ENCODE data around the gene LSAMP.
A peak's percentile ranks its signal among the peaks of the same experiment; 100 is the strongest.

Gene LSAMP

GRCh38 chr3:116045314-116045713, 400.0 kb downstream of the LSAMP start:
- H4K20me1 ChIP-seq (ENCODE audit: insufficient read depth, low read length) = no peaks in the 10 kb centered on the region
- H3K27ac ChIP-seq (ENCODE audit: low read length) = no peak overlapping the region
- peaks cover 4% of the 10 kb centered on the region; the same call in 1 of the 2 replicates for H3K4me1 ChIP-seq (ENCODE audit: low read length)
- H2AFZ ChIP-seq (ENCODE audit: low read depth, low read length) = no peak overlapping the region
- no peaks in the 10 kb centered on the region for H3K9me3 ChIP-seq (ENCODE audit: insufficient read depth, low read length)
- no peaks in the 10 kb centered on the region for H3K36me3 ChIP-seq (replicated peaks; ENCODE audit: low read depth, low read length)
- no peaks in the 10 kb centered on the region for H3K27me3 ChIP-seq (ENCODE audit: low read depth, low read length)
- H3K79me2 ChIP-seq (ENCODE audit: low read length) = no peaks in the 10 kb centered on the region
- no peak overlapping the region for H3K4me3 ChIP-seq (ENCODE audit: low read length)
- TF ChIP-seq, protein P1, sequence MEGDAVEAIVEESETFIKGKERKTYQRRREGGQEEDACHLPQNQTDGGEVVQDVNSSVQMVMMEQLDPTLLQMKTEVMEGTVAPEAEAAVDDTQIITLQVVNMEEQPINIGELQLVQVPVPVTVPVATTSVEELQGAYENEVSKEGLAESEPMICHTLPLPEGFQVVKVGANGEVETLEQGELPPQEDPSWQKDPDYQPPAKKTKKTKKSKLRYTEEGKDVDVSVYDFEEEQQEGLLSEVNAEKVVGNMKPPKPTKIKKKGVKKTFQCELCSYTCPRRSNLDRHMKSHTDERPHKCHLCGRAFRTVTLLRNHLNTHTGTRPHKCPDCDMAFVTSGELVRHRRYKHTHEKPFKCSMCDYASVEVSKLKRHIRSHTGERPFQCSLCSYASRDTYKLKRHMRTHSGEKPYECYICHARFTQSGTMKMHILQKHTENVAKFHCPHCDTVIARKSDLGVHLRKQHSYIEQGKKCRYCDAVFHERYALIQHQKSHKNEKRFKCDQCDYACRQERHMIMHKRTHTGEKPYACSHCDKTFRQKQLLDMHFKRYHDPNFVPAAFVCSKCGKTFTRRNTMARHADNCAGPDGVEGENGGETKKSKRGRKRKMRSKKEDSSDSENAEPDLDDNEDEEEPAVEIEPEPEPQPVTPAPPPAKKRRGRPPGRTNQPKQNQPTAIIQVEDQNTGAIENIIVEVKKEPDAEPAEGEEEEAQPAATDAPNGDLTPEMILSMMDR (IDR thresholded peaks at IDR 0.05; ENCODE audit: low read depth, low read length) = no peak
- TF ChIP-seq EZH2phosphoT487 (IDR thresholded peaks at IDR 0.05; ENCODE audit: low read depth) = no peak
- no peak overlapping the region for H3K9ac ChIP-seq (ENCODE audit: low read length)
- no peak overlapping the region for H3K4me2 ChIP-seq (ENCODE audit: low read length)

DNA sequence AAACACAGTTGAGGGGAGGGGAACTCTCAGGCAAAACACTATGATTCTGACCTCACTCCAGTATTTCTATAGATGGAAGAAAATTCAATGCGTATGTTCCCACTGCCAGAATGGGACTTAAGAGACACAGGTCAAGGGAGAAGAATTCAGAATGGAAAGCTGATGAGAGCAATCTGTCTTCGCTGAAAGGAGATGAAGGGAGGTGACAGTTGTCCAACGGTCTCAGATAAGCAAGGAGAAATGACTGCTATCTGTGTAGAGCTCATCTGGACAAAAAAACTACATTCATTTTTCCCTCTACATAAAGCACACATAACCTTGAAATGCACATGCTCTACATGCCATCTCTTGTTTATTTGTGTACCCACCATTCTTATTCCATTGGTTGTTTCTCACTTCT, 405.1 kb downstream of the LSAMP start:
- no peaks in the 10 kb centered on the region for H3K36me3 ChIP-seq (replicated peaks; ENCODE audit: low read depth, low read length)
- no peak overlapping the region for H2AFZ ChIP-seq (ENCODE audit: low read depth, low read length)
- no peaks in the 10 kb centered on the region for H4K20me1 ChIP-seq (ENCODE audit: insufficient read depth, low read length)
- H3K4me3 ChIP-seq (ENCODE audit: low read length) = no peak overlapping the region
- 0 out of 2 replicates have a peak, but pooled peaks cover 2% of the 10 kb centered on the region for H3K27me3 ChIP-seq (ENCODE audit: low read depth, low read length)
- peaks cover 51% of the 10 kb centered on the region for H3K4me1 ChIP-seq (ENCODE audit: low read length)
- no peaks in the 10 kb centered on the region for H3K79me2 ChIP-seq (ENCODE audit: low read length)
- no peak for TF ChIP-seq EZH2phosphoT487 (IDR thresholded peaks at IDR 0.05; ENCODE audit: low read depth)
- TF ChIP-seq, protein P1 (IDR thresholded peaks at IDR 0.05; ENCODE audit: low read depth, low read length) = no peak
- H3K27ac ChIP-seq (ENCODE audit: low read length) = no peak overlapping the region
- no peaks in the 10 kb centered on the region for H3K9me3 ChIP-seq (ENCODE audit: insufficient read depth, low read length)
- H3K9ac ChIP-seq (ENCODE audit: low read length) = no peak overlapping the region
- H3K4me2 ChIP-seq (ENCODE audit: low read length) = no peak overlapping the region

DNA sequence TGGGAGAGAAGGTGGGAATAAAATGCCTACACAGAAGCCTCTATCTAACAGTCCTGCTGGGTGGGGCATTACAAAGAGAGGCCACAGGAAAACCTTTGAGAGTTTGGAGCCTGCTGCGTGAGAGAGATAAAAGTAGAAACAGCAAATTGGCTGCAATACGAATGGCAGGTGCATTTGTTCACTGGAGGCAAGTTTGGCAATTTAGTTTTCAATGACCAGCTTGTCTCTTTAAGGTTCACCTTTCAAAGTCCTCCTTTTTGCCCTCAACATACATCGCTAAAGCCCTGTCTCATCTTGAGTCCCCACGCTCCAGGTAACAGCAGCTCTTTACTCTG, 405.7 kb downstream of the LSAMP start:
- Histone ChIP-seq H3K4me2 (ENCODE audit: low read length) (no peak overlapping the region), H3K27ac (ENCODE audit: low read length) (no peak overlapping the region), H3K27me3 (ENCODE audit: low read depth, low read length) (0 out of 2 replicates have a peak, but pooled peaks cover 2% of the 10 kb centered on the region), H3K36me3 (replicated peaks; ENCODE audit: low read depth, low read length) (no peaks in the 10 kb centered on the region), H4K20me1 (ENCODE audit: insufficient read depth, low read length) (no peaks in the 10 kb centered on the region), H2AFZ (ENCODE audit: low read depth, low read length) (no peak overlapping the region), H3K9me3 (ENCODE audit: insufficient read depth, low read length) (no peaks in the 10 kb centered on the region), H3K4me3 (ENCODE audit: low read length) (no peak overlapping the region), H3K9ac (ENCODE audit: low read length) (no peak overlapping the region), H3K79me2 (ENCODE audit: low read length) (no peaks in the 10 kb centered on the region), H3K4me1 (ENCODE audit: low read length) (peaks cover 52% of the 10 kb centered on the region)
- TF ChIP-seq EZH2phosphoT487 (IDR thresholded peaks at IDR 0.05; ENCODE audit: low read depth) = no peak
- TF ChIP-seq, protein P1 (IDR thresholded peaks at IDR 0.05; ENCODE audit: low read depth, low read length) = no peak

DNA sequence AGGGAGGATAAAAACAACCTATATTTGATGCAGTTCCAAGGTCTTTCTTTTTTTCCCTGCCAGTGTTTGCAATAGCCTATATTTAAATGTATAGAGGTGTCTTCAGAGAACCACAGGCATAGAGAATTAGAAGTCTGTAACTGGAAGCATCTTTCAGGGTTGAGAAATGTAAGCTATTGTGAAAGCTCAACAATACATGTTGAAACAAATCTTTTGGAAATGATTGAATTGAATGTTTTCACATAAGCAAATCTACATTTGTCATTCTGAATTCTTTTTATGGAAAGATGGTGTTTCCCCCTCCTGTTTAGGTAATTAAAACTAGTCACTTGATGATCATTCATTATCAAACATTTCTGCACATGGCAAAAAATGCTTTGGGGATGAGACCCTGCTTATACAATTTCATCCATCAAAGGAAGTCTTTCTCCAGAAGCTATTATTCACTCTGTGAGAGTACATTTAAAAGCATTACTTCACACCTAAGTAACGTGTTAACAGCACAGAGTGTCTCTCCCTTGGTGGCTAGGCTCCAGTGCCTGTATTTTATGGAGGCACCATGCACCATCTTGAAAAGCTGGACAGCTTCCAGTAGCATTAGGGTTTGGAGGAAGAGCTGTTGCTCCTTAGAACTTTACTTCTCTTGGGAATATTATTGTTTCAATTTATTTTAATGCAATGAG, 406.2 kb downstream of the LSAMP start:
- H2AFZ ChIP-seq (ENCODE audit: low read depth, low read length) = no peak overlapping the region
- peaks cover 52% of the 10 kb centered on the region for H3K4me1 ChIP-seq (ENCODE audit: low read length)
- peak overlapping the region; percentile 10 for H3K4me3 ChIP-seq (ENCODE audit: low read length)
- TF ChIP-seq EZH2phosphoT487 (IDR thresholded peaks at IDR 0.05; ENCODE audit: low read depth) = no peak
- TF ChIP-seq, protein P1 (IDR thresholded peaks at IDR 0.05; ENCODE audit: low read depth, low read length) = no peak
- H3K79me2 ChIP-seq (ENCODE audit: low read length) = no peaks in the 10 kb centered on the region
- H3K27ac ChIP-seq (ENCODE audit: low read length) = peak overlapping the region; percentile 97
- no peaks in the 10 kb centered on the region for H4K20me1 ChIP-seq (ENCODE audit: insufficient read depth, low read length)
- 0 out of 2 replicates have a peak, but pooled peaks cover 2% of the 10 kb centered on the region for H3K27me3 ChIP-seq (ENCODE audit: low read depth, low read length)
- no peaks in the 10 kb centered on the region for H3K9me3 ChIP-seq (ENCODE audit: insufficient read depth, low read length)
- peak overlapping the region; percentile 33; the same call in 1 of the 2 replicates for H3K9ac ChIP-seq (ENCODE audit: low read length)
- no peaks in the 10 kb centered on the region for H3K36me3 ChIP-seq (replicated peaks; ENCODE audit: low read depth, low read length)
- peak overlapping the region; percentile 97 for H3K4me2 ChIP-seq (ENCODE audit: low read length)
